ENCODE data around the gene TUBGCP5. TPM values are rescaled to one million over a fixed set of nuclear protein-coding genes. Genes with fewer than 3 reads are reported as not detected.
"Not testable (repeated sequence)": the region's sequence is repeated elsewhere in the genome, so short reads cannot be mapped to it uniquely, and the experiment has no call there.

The TUBGCP5 gene
- total RNA-seq, 1 experiment from 2014 or later = 23.3 TPM

- in situ Hi-C loops (cut with HindIII; ENCODE audit: low pct_unique_long_range_greater_than_20kb, low sequenced_read_pairs); H3K4me3 ChIP-seq (ENCODE audit: low read depth in 2 of 2, low read length in 2 of 2); intact Hi-C loops (cut with micrococcal nuclease; ENCODE audit: unreplicated experiment); CTCF ChIA-PET; H3K27ac ChIP-seq (ENCODE audit: low read length); H3K36me3 ChIP-seq (ENCODE audit: control insufficient read depth, insufficient read depth, low read length); DNase-seq (ENCODE audit: low read depth, low spot score); H3K27me3 ChIP-seq (ENCODE audit: control insufficient read depth, insufficient read depth, low read length); ATAC-seq; H3K9me3 ChIP-seq (ENCODE audit: control insufficient read depth, insufficient read depth, low read depth, low read length); POLR2A ChIA-PET; H3K4me1 ChIP-seq (ENCODE audit: control insufficient read depth, insufficient read depth, low read length); BruUV-seq (replicated peaks): not testable (repeated sequence)
Measured at GRCh38 chr15:23043987-23044386, 4.6 kb upstream of the TUBGCP5 start.

- DNase-seq (ENCODE audit: low read depth, low spot score); POLR2A ChIA-PET; H3K36me3 ChIP-seq (ENCODE audit: control insufficient read depth, insufficient read depth, low read length); ATAC-seq; intact Hi-C loops (cut with micrococcal nuclease; ENCODE audit: unreplicated experiment); in situ Hi-C loops (cut with HindIII; ENCODE audit: low pct_unique_long_range_greater_than_20kb, low sequenced_read_pairs); BruUV-seq (replicated peaks); H3K27ac ChIP-seq (ENCODE audit: low read length); H3K4me3 ChIP-seq (ENCODE audit: low read depth in 2 of 2, low read length in 2 of 2); H3K9me3 ChIP-seq (ENCODE audit: control insufficient read depth, insufficient read depth, low read depth, low read length); CTCF ChIA-PET; H3K4me1 ChIP-seq (ENCODE audit: control insufficient read depth, insufficient read depth, low read length); H3K27me3 ChIP-seq (ENCODE audit: control insufficient read depth, insufficient read depth, low read length): not testable (repeated sequence)
Measured at GRCh38 chr15:23043535-23043934, 4.2 kb upstream of the TUBGCP5 start.

- ATAC-seq; CTCF ChIA-PET; H3K36me3 ChIP-seq (ENCODE audit: control insufficient read depth, insufficient read depth, low read length); H3K4me1 ChIP-seq (ENCODE audit: control insufficient read depth, insufficient read depth, low read length); POLR2A ChIA-PET; DNase-seq (ENCODE audit: low read depth, low spot score); H3K27me3 ChIP-seq (ENCODE audit: control insufficient read depth, insufficient read depth, low read length); in situ Hi-C loops (cut with HindIII; ENCODE audit: low pct_unique_long_range_greater_than_20kb, low sequenced_read_pairs); intact Hi-C loops (cut with micrococcal nuclease; ENCODE audit: unreplicated experiment); H3K4me3 ChIP-seq (ENCODE audit: low read depth in 2 of 2, low read length in 2 of 2); H3K9me3 ChIP-seq (ENCODE audit: control insufficient read depth, insufficient read depth, low read depth, low read length); H3K27ac ChIP-seq (ENCODE audit: low read length); BruUV-seq (replicated peaks): not testable (repeated sequence)
Measured at GRCh38 chr15:23041736-23042135, 2.4 kb upstream of the TUBGCP5 start.

GRCh38 chr15:23039917-23040281, 530 bp upstream of the TUBGCP5 start:
- intact Hi-C loops (cut with micrococcal nuclease; ENCODE audit: unreplicated experiment) = loop anchor here (10.0 kb wide), 1 partner anchor 55 kb away; the partner anchor contains the start of gene CYFIP1
- peak overlapping the region; percentile 88 for H3K27ac ChIP-seq (ENCODE audit: low read length)
- ATAC-seq (peak; percentile 63), DNase-seq (ENCODE audit: low read depth, low spot score) (no peak)
- TF ChIP-seq TCF7L2 (IDR thresholded peaks at IDR 0.05; ENCODE audit: low read depth, low read length) = no peak
- no peak for TF ChIP-seq POLR2AphosphoS5 (IDR thresholded peaks at IDR 0.05; ENCODE audit: low read depth, low read length)
- no peak for TF ChIP-seq SIN3A (IDR thresholded peaks at IDR 0.05; ENCODE audit: borderline replicate concordance, insufficient read depth, low read depth, low read length)
- no peak for TF ChIP-seq REST (IDR thresholded peaks at IDR 0.05; ENCODE audit: insufficient read depth in 1 of 2, low read depth in 2 of 2, low read length in 1 of 2)
- ChIA-PET POLR2A (interaction anchor here (0.6 kb wide), 1 partner anchor 1754 kb away, joined by 3 read pairs; no protein-coding TSS in a partner anchor), CTCF (no interaction called here)
- in situ Hi-C loops (cut with HindIII; ENCODE audit: low pct_unique_long_range_greater_than_20kb, low sequenced_read_pairs) = no loop called here
- no TSS peak for BruUV-seq (replicated peaks)
- H3K36me3 ChIP-seq (ENCODE audit: control insufficient read depth, insufficient read depth, low read length) = peaks cover 2% of the 10 kb centered on the region; the same call in 1 of the 2 replicates
- H3K27me3 ChIP-seq (ENCODE audit: control insufficient read depth, insufficient read depth, low read length) = no peaks in the 10 kb centered on the region
- peak overlapping the region; percentile 65 to 97 for H3K4me3 ChIP-seq (ENCODE audit: low read depth in 2 of 2, low read length in 2 of 2)
- H3K4me1 ChIP-seq (ENCODE audit: control insufficient read depth, insufficient read depth, low read length) = peaks cover 7% of the 10 kb centered on the region; the same call in 1 of the 2 replicates
- no peaks in the 10 kb centered on the region for H3K9me3 ChIP-seq (ENCODE audit: control insufficient read depth, insufficient read depth, low read depth, low read length)

All from Panc1 (cell line).